CD4-positive, alpha-beta T cell treated with Interleukin-2 at 100 ng/mL for 4 hours (primary cell): ENCODE data around the gene INPPL1.

Source experiments
- DNase-seq: peaks from one replicate; pipeline ENCODE4 v3.0.0-alpha.2; 2020; ENCODE audit warnings: low spot score

Gene INPPL1

DNA sequence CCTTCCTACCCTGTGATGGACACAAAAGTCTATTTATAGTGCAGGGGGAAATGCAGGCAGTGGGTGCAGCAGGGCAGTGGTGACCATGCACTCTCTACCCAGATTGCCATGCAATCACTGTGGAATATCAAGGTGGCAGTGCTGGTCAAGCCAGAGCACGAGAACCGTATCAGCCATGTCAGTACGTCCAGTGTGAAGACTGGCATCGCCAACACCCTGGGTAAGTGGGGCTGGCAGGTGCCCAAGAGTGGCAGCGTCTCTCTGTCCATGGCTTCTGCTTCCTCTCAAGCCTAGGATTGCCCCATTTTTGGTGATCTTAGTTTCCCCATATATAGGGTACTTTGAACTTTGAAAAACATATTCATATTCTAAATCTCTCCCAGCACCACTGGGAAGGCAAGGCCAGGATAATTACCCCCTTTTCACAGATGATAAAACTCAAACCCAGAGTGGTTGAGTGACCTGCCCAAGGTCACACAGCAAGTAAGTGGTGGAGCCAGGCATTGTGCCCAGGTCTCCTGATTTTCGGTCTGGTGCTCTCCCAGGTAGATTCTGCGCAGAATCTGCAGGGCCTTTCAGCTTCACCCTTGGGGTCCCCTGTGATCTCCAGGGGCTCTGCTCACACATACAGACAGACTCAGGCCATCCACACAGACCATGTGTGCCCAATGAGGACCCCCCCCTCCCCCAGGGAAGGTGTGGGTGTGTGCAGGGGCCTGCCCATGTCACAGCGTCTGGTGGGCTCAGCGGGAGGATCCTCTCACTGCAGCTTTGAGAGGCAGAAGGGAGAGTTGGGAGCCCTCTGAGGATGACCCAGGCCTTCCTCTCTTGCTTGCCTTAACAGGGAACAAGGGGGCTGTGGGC lies 7.1 kb downstream of the INPPL1 start:
- DNase-seq, result no peak

DNA sequence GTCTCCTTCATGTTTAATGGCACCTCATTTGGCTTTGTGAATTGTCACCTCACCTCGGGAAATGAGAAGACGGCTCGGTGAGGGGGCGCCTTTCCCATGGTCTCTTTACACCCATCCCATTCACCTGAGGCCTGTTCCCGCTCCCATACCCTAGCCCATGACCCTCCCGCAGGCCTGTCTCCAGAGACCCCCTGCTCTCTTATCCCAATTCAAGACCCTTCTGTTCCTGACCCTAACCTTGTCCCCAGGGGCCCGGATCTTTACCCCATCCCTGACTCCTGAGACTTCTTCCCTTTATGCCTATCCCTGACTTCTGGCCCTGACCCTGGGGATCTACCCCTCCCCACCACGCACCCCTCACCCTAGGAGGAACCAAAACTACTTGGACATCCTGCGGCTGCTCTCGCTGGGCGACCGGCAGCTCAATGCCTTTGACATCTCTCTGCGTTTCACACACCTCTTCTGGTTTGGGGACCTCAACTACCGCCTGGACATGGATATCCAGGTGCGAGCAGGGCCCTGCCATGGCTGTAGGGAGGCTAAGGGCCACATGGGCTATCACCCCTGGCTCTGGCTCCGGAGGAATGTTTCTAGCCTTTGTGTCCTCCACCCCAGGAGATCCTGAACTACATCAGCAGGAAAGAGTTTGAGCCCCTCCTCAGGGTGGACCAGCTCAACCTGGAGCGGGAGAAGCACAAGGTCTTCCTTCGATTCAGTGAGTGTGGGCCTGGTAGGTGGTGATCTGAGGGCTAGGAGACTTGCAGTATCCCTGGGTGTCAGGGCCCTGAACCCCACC lies 7.9 kb downstream of the INPPL1 start:
- DNase-seq, result no peak

DNA sequence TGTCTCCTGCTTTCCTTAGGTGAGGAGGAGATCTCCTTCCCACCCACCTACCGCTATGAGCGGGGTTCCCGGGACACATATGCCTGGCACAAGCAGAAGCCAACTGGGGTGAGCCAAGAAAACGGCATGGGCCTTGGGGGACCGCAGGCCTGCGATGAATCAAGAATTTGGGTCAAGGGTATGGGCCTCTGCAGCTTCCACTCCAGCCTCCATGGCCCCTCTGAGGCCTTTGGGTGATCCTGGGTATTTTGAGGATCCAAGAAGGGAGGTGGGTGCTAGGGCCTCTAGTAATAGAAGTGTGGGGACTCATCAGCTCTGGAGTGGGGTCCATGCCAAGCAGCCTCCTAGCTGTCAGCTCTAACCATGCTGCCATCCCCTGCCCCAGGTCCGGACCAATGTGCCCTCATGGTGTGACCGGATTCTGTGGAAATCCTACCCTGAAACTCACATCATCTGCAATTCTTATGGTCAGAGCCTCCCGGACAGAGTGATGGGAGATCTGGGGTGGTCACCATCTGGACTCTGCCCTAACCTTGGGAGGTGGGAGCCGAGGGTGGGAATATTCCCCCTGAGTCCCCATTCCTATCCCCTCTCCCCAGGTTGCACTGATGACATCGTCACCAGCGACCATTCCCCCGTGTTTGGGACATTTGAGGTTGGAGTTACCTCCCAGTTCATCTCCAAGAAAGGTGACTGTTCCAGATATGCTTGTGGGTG lies 8.6 kb downstream of the INPPL1 start:
- no peak for DNase-seq

DNA sequence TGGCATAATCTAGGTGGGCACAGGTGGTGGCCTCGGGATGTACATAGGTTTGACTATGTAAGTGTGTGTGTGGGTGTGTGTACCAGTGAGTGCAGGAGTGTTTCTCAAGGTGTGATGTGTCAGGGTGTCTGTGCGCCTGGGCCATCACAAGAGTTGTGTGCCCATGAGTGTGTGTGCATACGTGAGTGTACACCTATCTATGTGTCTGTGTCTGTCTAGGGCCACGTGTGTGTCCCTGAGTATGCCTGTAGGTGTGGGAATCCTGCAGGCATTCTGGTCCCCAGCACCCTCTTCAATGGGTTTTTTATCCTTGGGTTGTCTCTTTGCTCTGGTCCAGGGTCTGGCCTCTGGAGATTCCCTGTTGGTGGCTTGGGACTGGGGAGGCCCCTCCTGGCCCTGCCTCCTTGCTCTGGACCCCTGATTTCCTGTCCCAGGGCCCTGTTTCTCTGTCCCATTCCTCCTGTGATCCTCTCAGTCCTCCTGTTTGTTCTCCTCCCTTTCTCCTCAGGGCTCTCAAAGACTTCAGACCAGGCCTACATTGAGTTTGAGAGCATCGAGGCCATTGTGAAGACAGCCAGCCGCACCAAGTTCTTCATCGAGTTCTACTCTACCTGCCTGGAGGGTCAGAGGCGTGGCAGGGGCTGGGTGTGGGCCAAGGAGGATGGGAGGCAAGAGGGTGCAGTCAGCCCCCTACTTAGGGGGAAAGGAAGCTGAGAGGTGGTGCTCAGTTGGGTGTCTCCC lies 9.4 kb downstream of the INPPL1 start:
- no peak for DNase-seq

- no peak for DNase-seq
These were observed 9.9 kb downstream of the INPPL1 start for GRCh38 chr11:72234514-72234830.

GRCh38 chr11:72234920-72235319 lies 10.4 kb downstream of the INPPL1 start:
- no peak for DNase-seq

GRCh38 chr11:72235351-72236057 lies 10.9 kb downstream of the INPPL1 start:
- DNase-seq, result no peak

DNA sequence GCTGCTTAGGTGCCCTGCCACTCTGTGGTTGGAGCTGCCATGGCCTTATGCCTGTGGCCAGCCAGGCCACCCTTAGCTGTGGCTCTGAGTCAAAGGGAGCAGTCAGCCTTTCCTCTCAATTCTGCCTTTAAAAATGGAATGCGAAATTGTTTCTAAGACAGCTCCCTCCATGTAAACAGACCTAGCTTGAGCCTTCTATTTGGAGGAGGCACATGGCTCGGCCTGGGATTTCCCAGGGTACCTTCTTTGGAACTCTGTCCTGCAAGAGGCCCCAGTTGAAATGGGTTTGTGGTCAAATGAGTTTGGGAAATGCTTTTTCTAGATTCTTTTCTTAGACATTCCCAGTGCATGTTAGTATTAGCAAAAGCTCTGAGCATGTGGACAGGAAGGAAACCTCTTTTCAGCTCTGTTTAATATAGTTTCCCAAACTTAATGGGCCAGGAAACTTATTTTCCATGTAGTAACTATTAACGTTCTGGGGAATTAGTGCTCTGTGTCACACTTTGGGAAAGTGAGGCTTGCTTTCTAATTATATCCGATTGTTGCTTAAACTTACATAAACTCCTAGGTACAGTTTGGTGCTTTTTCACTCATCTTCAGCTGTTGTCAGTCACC lies 11.6 kb downstream of the INPPL1 start:
- no peak for DNase-seq

GRCh38 chr11:72236774-72237111 lies 12.2 kb downstream of the INPPL1 start:
- no peak for DNase-seq

DNA sequence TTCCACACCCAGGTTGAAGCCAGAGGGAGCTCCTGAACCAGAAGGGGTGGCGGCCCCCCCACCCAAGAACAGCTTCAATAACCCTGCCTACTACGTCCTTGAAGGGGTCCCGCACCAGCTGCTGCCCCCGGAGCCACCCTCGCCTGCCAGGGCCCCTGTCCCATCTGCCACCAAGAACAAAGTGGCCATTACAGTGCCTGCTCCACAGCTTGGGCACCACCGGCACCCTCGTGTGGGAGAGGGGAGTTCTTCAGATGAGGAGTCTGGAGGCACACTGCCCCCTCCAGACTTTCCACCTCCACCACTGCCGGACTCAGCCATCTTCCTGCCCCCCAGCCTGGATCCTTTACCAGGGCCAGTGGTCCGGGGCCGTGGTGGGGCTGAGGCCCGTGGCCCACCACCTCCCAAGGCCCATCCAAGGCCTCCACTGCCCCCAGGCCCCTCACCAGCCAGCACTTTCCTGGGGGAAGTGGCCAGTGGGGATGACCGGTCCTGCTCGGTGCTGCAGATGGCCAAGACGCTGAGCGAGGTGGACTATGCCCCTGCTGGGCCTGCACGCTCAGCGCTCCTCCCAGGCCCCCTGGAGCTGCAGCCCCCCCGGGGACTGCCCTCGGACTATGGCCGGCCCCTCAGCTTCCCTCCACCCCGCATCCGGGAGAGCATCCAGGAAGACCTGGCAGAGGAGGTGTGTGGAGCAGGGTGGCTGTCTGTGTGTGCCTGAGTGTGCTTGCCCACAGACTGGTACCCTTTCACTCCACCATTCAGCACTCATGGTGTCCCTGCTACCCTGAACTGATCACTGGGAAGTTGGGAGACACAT lies 12.8 kb downstream of the INPPL1 start:
- no peak for DNase-seq

- DNase-seq, result peak; percentile 45
These were observed 13.5 kb downstream of the INPPL1 start for GRCh38 chr11:72238040-72238450.

DNA sequence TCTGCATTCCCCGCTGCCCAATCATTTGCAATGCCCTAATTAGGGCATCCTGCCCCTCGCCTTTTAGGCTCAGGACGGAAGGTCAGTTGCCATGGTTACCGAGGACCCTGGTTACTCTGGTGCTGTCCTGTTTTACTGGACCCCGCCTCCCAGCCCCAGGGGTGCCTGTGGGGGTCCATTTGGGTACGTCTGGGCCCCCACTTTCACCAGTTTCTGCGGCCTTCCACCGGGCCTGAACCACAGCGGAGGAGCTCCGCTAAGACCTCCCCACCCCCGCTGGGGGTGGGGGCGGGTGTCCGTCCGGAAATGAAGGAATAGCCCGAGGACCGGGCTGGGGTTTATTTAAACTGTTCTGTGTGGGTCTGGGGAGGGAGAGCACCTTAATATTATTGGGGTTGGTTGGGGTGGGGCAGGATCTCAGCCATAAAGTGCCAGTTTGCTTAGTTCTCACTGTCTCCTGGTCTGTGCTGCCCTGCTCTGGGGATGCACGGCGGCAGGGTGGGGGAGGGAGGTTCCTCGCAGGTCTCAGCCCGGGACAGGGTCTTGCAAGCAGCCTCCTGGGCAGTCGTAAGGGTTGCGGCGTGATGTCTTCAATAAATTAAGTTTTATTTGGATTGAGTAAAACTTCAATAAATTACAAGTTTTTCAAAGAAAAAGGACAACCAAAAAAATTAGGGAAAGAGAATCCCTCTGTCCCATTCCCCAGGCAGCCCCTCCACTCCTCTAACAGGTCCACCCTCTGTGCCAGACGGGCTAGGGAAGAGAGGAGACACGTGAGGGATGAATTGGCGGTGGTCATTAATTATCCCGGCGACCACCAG lies 14.1 kb downstream of the INPPL1 start:
- DNase-seq, result no peak

DNA sequence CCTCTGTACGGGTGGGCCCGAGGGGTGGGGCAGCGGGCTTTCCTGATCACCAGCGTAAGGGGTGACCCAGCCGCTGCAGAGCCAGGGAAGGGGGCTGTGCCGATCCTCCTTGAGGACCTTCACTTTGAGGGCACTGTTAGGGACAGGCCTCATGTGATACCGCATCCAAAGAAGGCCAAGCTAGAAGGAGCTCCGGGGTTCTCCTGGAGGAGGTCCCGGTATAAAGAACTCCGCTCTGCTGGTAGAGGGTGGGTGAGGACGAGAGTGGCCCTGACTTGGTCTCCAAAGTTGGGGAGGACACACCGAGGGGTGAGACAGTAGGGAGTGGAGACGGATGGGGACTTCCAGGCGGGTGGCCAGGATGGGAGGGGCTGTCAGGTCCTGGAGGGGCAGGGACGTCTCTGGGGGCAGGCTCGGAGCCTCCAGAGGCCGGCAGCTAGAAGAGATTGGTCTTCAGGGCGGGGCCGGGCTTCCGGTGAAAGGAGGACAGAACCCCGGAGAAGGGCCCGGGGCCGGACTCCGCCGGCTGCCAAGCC lies 14.8 kb downstream of the INPPL1 start:
- DNase-seq, result no peak

- DNase-seq, result no peak
These were observed 15.4 kb downstream of the INPPL1 start for GRCh38 chr11:72239849-72240460.

GRCh38 chr11:72240461-72241290 lies 16.1 kb downstream of the INPPL1 start:
- no peak for DNase-seq

DNA sequence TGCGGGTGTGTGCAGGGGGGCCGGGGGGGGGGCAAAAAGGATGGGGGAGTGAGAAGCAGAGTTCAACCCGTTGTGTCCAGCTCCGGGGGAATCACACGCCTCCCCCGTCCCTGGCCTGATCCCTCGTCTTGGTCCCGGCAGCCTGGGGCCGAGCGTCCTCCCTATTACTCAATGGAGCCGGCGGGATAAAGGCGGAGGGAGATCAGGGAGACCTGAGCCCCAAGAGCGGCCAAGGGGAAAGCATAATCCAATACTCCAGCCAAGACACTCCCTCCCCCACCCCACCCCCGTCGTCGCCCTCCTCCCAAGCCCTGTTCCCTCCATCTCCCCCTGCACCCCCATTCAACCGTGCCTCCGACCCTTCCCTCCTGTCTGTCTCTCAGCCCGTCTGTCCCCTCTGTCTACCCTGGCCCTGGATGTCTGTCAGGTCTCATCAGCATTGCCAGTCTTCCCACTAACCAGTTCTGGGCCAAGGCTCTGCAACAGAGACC lies 16.8 kb downstream of the INPPL1 start:
- no peak for DNase-seq

DNA sequence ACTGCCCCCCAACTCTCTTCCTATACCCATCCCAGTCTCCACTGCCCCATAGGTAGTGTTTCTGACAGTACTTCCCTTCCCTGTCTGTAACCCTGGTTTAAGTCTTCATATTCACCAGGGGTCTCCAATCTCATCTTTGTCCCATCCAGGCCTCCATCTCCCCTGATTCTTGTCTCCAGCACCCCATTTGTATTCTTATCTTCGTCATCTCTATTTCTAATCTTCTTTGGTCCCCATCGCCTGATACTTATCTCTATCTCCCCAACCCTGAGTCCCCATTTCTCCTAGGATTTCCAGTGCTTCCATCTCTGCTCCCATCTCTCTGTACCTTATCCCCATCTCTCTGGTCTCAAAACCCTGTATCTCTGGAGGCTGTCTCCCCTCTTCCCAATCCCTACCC lies 17.6 kb downstream of the INPPL1 start:
- no peak for DNase-seq
